Esophagus muscularis mucosa (tissue), 4 donors: ENCODE measurements around the gene CYP11A1.

Experiments
- CTCF ChIP-seq, 3 experiments: fragments of 200-600 bp in 2 of 3; fragments of 450-650 bp in 1 of 3; sonication (generic) in 2 of 3; IDR thresholded peaks; one replicate each; pipeline ENCODE4 v1.5.1; 2017 to 2019; ENCODE audit warnings: antibody characterized with exemption in 3 of 3, mild to moderate bottlenecking in 2 of 3, moderate library complexity in 1 of 3
- EP300 ChIP-seq: sonication (generic); formaldehyde crosslinking; IDR thresholded peaks from one replicate; pipeline ENCODE4 v1.6.1; 2017; ENCODE audit warnings: antibody characterized with exemption
- POLR2A ChIP-seq: fragments of 450-650 bp; IDR thresholded peaks from one replicate; pipeline ENCODE4 v1.6.1; 2017; ENCODE audit warnings: antibody characterized with exemption, moderate library complexity, mild to moderate bottlenecking, low read depth
- POLR2AphosphoS5 ChIP-seq, 2 donors: sonication (generic); formaldehyde crosslinking; IDR thresholded peaks; one replicate each; pipeline ENCODE4 v1.6.1; 2017; ENCODE audit warnings: antibody characterized with exemption in 2 of 2

- no peak for TF ChIP-seq CTCF (IDR thresholded peaks at IDR 0.05)
- TF ChIP-seq POLR2A = no peak
- TF ChIP-seq EP300 = no peak
- no peak for TF ChIP-seq POLR2AphosphoS5 (IDR thresholded peaks at IDR 0.05)
Observed at GRCh38 chr15:74330861-74331408, 36.5 kb downstream of the CYP11A1 start.
